ENCODE measurements around the gene ARL3.

DNA sequence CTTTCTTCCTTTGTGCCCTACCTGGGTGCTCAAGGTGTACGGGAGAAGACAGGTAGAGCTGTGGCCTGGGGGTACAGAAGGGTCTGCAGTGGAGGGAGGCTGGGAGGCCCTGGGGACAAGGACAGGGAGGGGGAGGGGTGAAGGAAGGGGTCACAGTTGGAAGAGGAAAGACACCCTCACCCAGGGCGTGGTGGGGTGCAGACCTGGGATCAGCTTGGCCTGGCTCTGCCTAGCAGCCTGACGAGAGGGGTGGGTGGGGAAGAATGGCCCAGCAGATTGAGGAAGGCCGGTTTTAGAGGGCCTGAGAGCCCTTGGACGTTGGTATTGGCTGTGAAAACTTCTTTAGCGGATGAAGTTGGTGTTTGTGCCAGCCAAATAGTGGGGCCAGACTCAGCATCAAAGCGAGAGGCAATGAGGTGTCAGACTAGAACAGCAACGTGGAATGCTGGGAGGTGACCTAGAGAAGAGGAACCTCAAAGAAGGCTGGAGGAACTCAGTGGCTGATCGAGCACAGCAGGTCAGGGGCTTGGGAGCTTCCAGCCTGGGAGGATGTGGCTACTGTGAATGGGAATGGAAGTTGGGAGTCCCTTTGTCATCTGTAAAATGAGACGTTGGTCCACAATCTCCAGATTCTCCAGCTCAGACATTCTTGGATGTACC lies 88.0 kb downstream of the ARL3 start:
- TF ChIP-seq, protein P1, sequence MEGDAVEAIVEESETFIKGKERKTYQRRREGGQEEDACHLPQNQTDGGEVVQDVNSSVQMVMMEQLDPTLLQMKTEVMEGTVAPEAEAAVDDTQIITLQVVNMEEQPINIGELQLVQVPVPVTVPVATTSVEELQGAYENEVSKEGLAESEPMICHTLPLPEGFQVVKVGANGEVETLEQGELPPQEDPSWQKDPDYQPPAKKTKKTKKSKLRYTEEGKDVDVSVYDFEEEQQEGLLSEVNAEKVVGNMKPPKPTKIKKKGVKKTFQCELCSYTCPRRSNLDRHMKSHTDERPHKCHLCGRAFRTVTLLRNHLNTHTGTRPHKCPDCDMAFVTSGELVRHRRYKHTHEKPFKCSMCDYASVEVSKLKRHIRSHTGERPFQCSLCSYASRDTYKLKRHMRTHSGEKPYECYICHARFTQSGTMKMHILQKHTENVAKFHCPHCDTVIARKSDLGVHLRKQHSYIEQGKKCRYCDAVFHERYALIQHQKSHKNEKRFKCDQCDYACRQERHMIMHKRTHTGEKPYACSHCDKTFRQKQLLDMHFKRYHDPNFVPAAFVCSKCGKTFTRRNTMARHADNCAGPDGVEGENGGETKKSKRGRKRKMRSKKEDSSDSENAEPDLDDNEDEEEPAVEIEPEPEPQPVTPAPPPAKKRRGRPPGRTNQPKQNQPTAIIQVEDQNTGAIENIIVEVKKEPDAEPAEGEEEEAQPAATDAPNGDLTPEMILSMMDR (IDR thresholded peaks at IDR 0.05), result no peak
- TF ChIP-seq, protein P2, sequence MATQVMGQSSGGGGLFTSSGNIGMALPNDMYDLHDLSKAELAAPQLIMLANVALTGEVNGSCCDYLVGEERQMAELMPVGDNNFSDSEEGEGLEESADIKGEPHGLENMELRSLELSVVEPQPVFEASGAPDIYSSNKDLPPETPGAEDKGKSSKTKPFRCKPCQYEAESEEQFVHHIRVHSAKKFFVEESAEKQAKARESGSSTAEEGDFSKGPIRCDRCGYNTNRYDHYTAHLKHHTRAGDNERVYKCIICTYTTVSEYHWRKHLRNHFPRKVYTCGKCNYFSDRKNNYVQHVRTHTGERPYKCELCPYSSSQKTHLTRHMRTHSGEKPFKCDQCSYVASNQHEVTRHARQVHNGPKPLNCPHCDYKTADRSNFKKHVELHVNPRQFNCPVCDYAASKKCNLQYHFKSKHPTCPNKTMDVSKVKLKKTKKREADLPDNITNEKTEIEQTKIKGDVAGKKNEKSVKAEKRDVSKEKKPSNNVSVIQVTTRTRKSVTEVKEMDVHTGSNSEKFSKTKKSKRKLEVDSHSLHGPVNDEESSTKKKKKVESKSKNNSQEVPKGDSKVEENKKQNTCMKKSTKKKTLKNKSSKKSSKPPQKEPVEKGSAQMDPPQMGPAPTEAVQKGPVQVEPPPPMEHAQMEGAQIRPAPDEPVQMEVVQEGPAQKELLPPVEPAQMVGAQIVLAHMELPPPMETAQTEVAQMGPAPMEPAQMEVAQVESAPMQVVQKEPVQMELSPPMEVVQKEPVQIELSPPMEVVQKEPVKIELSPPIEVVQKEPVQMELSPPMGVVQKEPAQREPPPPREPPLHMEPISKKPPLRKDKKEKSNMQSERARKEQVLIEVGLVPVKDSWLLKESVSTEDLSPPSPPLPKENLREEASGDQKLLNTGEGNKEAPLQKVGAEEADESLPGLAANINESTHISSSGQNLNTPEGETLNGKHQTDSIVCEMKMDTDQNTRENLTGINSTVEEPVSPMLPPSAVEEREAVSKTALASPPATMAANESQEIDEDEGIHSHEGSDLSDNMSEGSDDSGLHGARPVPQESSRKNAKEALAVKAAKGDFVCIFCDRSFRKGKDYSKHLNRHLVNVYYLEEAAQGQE (IDR thresholded peaks at IDR 0.05; ENCODE audit: insufficient read depth in 1 of 2, low read depth in 2 of 2, low read length in 1 of 2), result no peak
- TF ChIP-seq POLR2AphosphoS5 (IDR thresholded peaks at IDR 0.05; ENCODE audit: low read depth, low read length), result no peak
